PC-9 (cell line): ENCODE data around the gene OR4A16.

Source experiments
- CTCF ChIP-seq: fragments of 200-600 bp; sonication (generic); conservative IDR thresholded peaks from 2 replicates; pipeline ENCODE4 v1.6.1; 2017; ENCODE audit warnings: mixed run types, antibody characterized with exemption, mild to moderate bottlenecking, moderate library complexity
- EZH2 ChIP-seq: fragments of 200-600 bp; sonication (generic); IDR thresholded peaks from 2 replicates; pipeline ENCODE4 v1.8.0; 2017; ENCODE audit warnings: antibody characterized with exemption, low read depth

- no peak for TF ChIP-seq CTCF
- TF ChIP-seq EZH2, result no peak
Observed at GRCh38 chr11:55367674-55368073, 24.7 kb downstream of the OR4A16 start, which contains the start of gene OR4A15.
